ENCODE results near the gene CRISPLD2.
A peak's percentile ranks its signal among the peaks of the same experiment; 100 is the strongest.
"Not testable (repeated sequence)": the region's sequence is repeated elsewhere in the genome, so short reads cannot be mapped to it uniquely, and the experiment has no call there.

Gene CRISPLD2

DNA sequence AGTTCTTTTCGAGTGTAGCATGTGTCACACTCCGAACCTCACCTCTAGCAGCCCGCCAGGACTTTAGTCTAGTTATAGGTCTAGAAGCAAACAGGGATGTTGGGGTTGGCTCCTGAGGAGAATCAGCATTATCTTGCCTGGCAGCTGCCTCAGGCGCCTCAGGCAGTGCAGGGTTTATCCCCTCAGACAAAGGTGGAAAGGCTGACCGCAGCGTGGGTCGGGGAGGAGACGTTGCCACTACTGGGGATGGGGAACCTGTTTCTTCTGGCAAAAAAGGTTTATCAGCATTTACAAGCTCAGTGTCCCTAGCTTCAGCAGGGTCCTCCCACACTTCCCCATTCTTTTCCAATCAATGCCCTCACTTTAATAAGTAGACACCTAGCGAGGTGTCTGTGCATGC is 40.6 kb downstream of the CRISPLD2 start:
- no peak for DNase-seq (ENCODE audit: low read depth)

- DNase-seq (ENCODE audit: low read depth) = no peak
These were observed 41.9 kb downstream of the CRISPLD2 start for GRCh38 chr16:84861671-84862070.

GRCh38 chr16:84862804-84863480 is 43.2 kb downstream of the CRISPLD2 start:
- no peak for DNase-seq (ENCODE audit: low read depth)

GRCh38 chr16:84863481-84863814 is 43.7 kb downstream of the CRISPLD2 start:
- DNase-seq (ENCODE audit: low read depth) = no peak

GRCh38 chr16:84864326-84864955 is 44.7 kb downstream of the CRISPLD2 start:
- no peak for DNase-seq (ENCODE audit: low read depth)

GRCh38 chr16:84867696-84868095 is 47.9 kb downstream of the CRISPLD2 start:
- no peak for DNase-seq (ENCODE audit: low read depth)

- no peak for DNase-seq (ENCODE audit: low read depth)
These were observed 48.5 kb downstream of the CRISPLD2 start for GRCh38 chr16:84868328-84868727.

DNA sequence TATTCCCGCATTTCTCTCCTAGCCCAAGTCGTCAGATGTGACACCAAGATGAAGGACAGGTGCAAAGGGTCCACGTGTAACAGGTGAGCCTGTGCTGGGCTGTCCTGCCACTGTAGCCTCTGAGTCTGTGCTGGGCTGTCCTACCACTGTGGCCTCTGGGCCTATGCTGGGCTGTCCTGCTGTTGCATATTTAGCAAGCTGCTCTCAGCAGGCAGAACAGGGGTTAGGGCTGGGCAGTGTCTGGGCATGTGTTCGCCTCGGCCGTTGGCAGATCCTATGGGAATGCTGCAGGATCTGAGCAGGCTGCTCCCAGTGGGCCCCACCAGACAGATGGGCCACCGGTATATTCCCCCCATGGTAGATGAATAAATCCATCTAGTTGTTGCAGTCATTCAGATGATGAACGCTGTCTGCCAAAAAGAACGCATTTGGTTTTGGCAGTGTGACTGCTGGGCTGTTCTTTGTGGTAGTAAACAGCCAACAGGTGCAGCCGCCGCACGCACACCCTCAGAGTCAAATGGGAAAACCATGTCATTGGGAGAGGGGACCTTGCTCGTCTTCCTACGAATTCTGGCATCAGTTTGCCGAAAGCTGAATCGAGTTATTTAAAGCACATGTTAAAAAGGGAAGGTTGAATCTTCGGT is 49.2 kb downstream of the CRISPLD2 start:
- no peak for DNase-seq (ENCODE audit: low read depth)

GRCh38 chr16:84869473-84869845 is 49.7 kb downstream of the CRISPLD2 start:
- DNase-seq (ENCODE audit: low read depth) = no peak

- not testable (repeated sequence) for DNase-seq (ENCODE audit: low read depth)
These were observed 53.2 kb downstream of the CRISPLD2 start for GRCh38 chr16:84872971-84873370.

- no peak for DNase-seq (ENCODE audit: low read depth)
These were observed 54.2 kb downstream of the CRISPLD2 start for GRCh38 chr16:84874004-84874435.

GRCh38 chr16:84874553-84874952 is 54.8 kb downstream of the CRISPLD2 start:
- DNase-seq (ENCODE audit: low read depth) = no peak

DNA sequence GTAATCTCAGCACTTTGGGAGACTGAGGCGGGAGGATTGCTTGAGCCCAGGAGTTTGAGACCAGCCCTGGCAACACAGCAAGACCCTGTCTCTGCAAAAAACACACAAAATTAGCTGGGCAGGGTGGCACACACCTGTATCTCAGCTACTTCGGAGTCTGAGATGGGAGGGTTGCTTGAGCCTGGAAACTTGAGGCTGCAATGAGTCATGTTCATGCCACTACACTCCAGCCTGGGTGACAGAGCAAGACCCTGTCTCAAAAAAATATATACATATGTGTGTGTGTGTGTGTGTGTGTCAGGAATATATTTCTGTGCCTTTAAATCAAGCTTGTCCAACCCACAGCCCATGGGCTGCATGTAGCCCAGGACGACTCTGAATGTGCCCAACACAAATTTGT is 55.2 kb downstream of the CRISPLD2 start:
- DNase-seq (ENCODE audit: low read depth) = no peak

DNA sequence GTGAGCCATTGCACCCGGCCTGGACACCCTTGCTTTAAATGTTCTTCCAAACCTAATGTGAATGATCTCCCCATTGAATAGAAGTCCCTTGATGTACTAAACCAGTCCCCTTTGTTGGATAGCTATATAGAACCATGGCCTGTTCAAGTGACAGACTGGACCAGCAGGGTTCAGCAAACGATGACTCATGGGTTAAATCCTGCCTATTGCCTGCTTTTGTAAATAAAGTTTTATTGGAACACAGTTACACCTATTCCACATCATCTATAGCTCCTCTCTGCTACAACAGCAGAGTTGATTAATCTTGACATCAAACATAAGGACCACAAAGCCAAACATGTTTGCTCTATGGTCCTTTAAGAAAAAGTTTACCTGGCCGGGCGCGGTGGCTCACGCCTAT is 56.1 kb downstream of the CRISPLD2 start:
- no peak for DNase-seq (ENCODE audit: low read depth)

- DNase-seq (ENCODE audit: low read depth) = no peak
These were observed 57.3 kb downstream of the CRISPLD2 start for GRCh38 chr16:84876873-84877606.

GRCh38 chr16:84878770-84879169 is 59.0 kb downstream of the CRISPLD2 start:
- no peak for DNase-seq (ENCODE audit: low read depth)

DNA sequence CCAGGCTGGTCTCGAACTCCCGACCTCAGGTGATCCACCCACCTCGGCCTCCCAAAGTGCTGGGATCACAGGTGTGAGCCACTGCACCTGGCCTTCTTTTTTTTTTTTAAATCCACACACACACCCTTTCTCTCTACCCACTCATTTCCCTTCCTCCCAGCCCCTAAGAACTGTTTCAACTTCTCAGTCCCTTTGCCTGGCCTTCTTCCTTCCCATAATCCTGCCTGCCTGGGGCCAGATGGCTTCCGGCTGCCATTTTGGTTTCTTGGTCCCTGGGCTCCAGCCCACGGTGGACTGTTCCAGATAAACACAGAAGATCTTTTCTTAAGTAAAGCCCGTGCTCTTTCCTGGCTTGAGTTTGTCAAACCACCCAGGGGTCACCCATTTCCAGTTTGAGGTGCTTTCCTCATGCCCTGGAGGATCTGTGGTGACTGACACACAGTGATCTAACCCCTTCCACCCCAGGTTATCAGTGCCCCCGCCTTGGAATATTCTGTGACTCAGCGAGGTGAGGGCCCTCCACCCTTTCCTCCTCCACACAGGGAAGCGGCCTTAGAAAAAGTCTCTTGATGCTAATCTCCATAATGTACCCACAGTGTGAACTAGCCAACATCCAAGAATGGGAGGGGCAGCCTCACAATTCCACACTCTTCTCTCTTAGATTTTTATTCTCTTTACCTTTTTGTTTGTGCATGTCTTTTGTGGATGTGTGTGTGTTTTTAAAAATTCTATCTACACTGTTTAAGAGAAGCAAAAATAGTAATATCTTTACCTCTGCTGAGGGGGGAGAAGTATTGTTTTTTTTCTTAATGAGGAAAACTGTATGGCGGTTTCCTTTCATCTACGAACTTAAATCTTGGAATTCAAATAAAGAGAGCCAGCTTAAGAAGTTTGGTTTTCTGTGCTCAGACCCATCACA is 60.0 kb downstream of the CRISPLD2 start:
- peak; percentile 5 for DNase-seq (ENCODE audit: low read depth)

- peak; percentile 58 for DNase-seq (ENCODE audit: low read depth)
These were observed 62.1 kb downstream of the CRISPLD2 start for GRCh38 chr16:84881702-84882521.

GRCh38 chr16:84883301-84883700 is 63.5 kb downstream of the CRISPLD2 start:
- no peak for DNase-seq (ENCODE audit: low read depth)

DNA sequence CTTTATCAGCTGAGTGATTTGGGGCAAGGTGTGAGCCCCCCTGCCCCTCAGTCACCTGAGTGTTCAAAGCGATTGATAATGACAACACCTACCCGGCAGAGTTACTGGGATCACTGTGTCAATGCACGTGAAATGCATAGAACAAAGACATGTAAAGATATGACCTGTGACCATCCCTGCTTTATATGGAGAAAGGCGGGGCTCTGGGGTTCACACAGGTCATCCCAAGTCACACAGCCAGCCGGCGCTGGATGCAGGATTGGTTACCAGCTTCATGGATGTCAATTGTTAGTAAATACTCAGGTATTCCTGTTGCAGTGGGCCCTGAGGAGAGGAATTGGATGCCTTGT is 64.4 kb downstream of the CRISPLD2 start:
- DNase-seq (ENCODE audit: low read depth) = no peak

All from HS-5 (cell line).